ENCODE data around the gene KIF16B.

Gene KIF16B

DNA sequence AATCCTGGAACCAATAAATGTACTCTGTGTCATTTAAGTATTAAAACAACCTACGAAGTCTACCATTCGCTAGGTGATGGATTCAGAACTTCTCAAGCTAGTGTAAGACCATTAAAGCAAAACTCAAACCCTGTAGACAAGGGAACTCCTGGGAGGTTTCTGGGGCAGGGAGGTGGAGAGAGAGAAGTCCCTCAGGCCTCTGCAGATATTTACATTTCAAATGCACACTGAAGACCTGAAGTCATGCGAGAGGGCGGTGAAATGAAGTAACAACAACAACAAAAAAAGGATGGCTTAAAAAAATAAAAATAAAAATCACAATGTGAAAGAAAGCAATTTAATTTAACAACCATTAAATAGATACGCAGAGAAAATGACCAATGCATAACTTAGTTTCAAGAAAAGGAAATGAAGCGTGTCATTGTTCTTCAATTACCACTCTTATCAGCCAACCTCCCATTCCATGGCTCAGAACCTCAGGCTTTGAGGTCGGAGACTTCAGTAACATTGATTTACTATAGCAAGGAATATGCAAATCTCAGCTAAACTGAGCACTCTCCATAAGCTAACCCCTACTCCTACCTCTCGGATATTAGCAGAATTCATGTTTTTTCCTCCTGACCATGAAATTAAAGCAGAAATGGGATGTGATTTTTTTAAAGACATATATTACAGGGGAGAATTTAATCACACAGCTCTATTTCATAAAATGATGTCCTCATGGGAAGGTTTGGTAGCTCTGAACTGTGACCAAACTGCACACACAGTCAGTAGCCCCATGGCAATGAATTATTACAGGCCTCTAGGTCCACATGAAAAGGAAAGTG is 140.6 kb downstream of the KIF16B start:
- DNase-seq (ENCODE audit: low spot score): no peak

DNA sequence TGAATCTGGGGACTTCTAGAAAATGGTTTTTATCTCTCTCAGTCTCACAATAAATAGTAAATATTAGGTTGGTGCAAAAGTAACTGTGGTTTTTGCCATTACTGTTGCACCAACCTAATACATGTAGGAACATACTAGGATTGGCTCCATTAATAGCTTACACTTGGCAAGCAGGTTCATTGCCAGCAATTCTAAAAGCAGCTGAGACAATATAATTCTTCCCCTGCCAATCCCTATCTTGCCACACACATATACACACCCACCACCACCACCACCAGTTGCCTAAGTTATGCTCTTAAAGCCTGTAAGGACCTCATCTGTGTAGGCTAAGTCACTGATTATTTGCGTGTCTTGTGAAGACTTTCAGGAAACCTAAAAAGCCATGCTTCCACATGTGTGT is 145.1 kb downstream of the KIF16B start:
- no peak for DNase-seq (ENCODE audit: low spot score)

DNA sequence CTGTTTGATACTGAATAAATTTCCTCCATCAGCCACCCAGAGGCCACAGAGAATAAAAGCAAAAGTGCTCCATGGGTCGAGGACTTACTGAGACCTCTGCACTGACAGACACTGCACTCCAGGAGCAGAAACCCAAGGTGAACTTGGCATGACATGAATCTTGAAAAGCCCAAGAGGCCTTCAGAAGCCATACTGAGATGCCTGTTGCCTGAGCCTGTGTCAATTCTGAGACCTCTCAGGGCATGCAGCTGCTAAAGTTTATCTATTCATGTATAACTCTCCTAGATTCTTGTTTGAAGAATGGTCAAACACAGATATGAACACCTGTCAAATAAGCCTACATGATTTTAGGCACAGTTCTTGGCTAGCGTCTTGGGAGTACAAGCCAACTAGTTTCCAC is 145.7 kb downstream of the KIF16B start:
- DNase-seq (ENCODE audit: low spot score): no peak

DNA sequence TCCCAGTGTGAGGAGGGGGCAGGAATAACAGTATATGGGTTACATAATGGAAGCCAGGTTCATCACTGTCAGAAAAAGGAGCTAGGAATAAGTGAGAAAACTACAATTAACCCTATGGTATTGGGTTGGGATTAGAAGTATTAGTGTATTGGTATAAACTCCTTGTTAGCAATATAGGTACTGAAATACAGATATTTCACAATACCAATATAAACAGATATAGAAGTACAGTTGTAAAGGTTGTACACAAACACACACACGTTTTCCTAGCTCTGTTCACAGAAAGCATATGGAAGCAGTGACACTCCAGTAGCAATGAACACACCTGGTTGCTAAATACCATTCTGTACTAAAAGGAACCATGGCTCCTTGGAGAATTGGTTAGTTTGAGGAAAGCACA is 148.5 kb downstream of the KIF16B start:
- DNase-seq (ENCODE audit: low spot score): no peak

DNA sequence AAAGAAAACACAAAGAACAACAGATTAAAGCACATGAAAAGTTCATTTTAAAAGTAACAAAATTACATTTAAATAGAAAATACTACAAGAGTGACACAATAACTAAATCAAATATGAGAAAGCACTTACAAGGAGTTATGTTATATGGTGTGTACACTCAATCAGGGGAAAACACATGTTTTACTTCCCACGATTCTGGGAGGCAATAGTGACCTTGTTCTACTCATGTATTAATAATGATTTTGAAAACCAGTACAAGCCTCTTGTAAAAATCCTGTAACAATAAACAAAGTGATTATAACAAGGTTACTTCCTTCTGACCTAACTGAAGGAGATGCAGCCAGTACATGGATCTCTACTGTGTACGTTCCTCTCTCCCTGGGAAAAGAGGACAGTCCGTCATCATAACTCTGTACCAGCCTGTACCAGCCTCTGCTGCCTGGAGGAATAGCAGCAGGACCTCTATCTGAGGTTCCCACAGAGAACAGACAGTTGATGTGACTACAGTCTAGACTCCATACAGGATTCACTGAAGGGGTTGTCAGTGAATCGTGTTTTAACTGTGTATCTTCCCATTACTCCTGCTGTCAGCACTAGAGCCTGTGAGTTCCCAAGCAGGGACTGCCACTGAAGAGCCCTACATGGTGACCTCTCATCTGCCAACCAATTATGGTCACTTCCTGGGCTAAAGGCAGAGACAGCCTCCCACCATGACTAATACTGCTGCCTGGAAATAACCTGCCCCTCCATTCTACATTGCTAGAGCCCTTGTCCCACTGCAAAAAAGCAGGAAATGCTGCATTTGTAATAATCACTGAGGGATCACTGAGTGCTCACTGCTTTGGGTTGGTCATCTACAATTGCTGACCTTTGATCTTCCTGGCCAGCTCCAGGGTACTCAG is 149.7 kb downstream of the KIF16B start:
- DNase-seq (ENCODE audit: low spot score): no peak

DNA sequence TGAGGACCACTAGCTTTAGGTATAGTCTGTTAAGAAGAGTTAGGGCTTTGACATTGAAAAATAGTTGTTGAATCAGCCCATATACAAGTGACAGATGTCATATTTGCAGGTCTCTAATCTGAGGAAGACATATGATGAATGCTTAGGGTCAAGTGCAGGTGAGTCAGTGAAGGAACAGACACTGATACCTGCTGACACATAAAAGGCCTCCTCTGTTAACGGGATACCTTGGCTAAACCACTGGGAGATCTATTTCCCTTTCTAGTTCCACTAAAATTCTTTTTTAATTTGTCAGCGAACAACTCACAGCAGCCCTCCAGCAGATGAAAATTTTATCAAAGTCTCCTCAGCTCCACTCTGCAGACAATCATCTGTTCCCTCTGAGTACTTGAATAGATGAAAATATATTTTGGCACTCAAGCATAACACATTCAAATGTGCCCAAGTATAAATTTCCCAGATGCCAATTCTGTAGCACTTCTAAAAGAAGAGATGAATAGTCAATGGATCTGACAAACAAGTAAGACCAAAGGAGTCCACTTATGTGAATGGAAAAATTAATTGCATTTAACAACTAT is 154.0 kb downstream of the KIF16B start:
- no peak for DNase-seq (ENCODE audit: low spot score)

DNA sequence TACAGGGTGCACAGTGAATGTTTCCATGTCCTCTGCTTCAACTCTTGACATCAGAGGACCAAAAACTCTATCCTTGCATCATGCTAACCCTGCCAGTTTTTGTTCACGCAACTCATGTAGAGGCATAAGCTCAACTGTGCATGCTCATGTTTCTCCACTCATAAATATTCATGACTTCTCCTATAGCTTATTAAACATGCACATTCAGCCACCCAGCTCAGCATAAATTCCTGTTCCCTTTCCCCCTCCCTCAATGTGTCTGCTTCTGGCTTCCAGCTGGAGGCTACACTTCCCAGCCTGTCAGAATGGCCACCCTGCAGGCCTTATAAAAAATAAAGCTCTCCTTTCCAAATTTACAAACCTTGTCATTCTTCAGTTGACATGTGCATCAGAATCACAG is 154.6 kb downstream of the KIF16B start:
- DNase-seq (ENCODE audit: low spot score): no peak

DNA sequence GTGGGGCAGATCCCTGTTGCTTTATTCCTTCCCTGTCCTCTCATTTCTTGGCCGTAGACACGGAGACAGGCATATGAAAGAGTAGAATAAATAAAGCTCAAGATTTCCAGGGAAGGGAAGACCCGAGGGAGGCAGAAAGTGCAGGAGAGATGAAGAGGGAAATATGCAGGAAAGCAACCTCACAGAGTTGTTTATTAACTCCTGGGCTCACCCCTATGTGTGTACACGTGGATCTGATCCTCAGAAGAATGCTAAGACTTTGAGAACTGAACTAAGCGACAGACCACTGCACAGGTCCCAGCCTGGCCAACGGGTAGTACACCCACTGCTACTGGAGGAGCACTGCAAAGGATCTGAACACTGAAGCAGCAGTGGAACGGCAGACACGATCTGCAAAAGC is 156.2 kb downstream of the KIF16B start:
- DNase-seq (ENCODE audit: low spot score): no peak

DNA sequence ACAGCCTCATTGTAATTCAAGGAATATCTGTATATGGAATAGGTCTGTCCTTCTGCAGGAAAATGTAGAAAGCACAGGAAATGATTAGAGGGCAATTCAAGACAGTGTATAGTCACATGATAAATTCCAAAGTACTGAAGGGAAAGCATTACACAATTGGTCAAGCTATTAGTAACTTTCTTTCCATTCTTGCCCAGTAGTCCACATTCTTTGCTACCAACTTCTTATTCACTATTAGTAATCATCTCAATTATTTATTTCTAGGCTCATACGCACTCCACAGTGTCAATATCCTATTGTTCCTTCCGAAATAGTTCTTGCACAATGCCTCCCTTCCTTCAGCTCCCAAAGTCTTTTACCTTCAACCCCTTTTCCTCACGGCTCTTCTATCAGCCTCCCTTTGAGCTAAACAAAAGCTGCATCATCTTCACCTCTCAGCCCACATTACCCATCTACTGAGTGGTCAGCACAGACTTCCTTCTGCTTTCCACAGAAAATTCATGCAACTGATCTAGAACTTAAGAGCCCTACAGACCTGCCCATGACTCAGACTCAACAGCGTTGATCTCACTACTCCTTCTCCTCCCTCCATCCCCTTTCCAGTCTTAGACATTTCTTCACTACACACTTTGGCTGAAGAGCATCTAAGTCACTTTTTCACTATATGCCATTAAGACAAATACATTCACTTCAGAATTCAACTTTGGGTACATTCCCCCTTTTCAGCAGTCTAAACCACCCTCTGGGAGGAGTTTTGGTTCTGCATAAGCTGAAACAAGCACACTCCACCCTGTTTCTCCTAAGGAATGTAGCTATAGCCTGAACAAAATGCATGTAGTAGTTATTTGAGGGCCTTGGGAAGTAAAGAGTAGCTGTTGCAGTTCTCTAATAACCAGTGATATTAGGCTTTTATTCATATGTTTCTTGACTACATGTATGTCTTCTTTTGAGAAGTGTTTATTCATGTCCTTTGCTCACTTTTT is 157.9 kb downstream of the KIF16B start:
- DNase-seq (ENCODE audit: low spot score): no peak

DNA sequence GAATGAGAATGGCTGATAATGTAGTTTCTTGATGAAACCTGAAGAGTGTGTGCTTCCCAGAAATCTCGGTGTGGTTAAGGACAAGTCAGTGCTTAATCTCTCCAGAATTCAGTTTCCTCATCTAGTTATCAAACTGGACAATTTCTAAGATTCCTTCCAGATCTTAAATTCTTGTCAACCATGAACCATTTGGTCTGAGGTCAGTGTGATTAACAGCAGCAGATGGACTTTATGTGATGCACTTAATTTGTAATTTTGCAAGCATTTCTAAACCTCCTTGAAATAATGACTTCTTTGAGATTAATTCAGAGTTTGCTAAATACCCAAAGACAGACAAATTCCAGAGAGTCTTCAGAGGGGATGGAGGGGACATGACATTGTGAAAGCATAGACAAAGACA is 160.3 kb downstream of the KIF16B start:
- no peak for DNase-seq (ENCODE audit: low spot score)

DNA sequence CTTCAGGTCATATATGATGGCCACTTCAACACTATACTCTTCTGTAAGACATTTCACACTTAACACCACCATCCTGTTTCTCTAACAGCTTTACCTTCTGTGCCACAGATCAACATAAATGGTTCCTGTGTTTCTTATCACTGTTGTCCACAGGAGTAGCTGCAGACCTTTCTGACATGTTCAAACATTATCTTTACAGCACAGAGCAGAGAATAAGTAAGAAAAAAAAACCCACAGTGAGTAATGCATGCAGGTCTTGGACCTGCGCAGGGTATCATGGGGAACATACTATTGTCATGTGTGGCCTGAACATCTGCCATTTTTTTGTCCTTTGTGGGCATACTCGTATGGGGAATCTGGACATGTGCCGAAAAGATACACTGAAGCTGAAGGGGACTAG is 161.9 kb downstream of the KIF16B start:
- no peak for DNase-seq (ENCODE audit: low spot score)

DNA sequence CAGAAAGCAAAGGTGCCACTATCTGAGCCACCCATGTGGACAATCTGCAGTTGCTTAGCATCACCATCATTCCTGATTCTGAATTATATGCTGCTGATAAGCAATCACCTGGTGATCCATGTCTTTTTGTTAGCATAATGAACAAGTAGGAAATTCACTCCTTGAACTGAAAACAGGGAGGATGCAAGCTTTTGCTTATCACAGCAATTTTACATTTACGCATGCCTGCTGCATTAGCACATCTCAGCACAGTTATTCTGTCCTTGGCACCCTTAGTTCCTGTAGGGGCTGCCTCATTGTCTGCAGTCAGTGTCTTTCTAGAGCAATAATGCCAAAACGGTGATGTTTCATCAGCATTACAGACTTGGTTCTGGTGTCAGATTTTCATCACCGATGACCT is 162.6 kb downstream of the KIF16B start:
- no peak for DNase-seq (ENCODE audit: low spot score)

DNA sequence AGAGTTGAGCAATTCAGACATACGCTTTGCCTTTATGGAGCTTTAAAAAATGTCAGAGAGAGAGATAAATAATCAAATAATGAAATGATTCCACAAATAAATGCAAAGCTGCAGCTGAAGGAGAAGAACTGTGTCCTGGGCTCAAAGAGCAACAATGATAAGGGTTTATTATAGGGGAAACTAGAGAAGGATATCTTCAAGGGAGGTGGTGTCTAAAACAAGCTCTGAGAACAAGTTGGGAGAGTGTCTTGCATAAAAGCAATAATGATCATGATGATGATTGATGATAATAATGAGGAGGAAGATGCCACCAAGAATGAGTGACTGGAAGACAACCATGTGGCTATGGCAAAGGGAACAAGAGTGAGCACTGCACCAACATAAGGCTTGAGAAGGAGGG is 164.3 kb downstream of the KIF16B start:
- no peak for DNase-seq (ENCODE audit: low spot score)

DNA sequence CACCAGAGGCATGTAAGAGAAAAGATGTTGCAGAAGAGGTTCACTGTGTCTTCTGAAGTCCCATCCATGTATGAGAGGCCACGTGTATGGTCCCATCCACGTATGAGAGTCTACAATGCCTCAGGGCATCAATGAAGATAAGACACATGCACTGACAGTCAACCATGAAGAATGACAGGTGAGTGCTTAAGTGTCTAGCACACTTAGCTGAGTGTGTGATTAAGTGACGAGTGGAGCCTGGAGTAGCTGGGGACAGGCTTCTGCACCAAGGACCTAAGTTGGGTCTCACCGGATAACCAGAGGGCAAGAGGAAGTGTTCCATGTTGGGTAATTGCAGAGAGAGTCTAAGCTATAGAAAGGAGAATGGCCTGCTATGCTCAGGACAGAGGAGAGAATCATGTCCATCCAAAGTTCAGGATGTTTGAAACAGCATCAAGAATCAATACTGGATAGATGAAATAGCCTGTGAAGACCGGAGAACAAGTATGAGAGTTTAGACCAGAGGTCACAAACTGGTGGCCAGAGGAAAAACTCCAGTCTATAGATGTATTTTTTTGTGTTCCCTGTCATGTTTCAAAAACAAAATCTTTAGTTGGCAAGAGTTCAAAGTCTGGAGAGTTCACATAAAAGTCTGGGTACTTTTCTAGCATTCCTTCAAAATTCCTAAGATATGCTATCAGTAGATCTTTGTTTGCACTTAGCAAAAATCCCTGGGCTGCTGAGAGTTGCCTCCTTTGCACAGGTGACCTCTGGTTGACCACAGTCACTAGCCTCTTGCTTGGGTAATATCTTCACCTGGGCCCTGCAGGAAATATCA is 165.8 kb downstream of the KIF16B start:
- no peak for DNase-seq (ENCODE audit: low spot score)

DNA sequence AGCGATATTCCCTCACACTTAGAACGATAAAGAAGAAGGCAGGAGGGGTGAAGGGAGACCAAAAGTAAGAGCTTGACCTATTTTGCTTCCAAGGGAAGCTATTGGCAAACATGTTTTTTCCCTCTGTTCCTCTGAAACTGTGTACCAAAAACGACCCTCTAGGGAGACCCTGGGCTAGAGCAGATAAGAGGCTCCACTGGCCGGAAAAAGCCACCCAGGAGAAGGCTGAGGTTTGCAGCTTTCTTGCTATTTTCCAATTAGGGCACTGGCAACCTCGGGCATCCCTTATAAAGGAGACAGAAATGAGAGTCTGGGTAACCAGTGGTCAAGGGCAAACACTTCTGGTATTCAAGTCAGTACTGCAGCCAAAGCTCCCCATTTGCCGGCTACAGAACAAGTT is 168.0 kb downstream of the KIF16B start:
- no peak for DNase-seq (ENCODE audit: low spot score)

DNA sequence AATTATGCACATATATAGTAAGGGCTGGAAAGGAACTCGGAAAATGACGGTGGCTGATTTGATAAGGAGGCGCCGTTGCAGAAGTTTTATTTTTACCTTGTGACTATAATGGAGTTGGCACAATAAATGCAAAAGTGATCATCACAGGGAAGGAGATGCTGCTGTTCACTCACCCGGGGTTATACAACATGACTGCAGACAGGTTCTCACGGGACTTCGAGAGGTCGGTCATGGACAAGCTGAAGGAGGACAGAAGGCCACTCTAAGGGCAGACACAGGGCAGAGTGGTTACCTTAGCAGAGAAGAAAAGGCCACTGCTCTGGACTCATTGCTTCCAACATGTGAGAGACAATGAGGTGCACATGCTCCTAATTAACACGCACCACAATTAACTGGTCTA is 168.6 kb downstream of the KIF16B start:
- no peak for DNase-seq (ENCODE audit: low spot score)

DNA sequence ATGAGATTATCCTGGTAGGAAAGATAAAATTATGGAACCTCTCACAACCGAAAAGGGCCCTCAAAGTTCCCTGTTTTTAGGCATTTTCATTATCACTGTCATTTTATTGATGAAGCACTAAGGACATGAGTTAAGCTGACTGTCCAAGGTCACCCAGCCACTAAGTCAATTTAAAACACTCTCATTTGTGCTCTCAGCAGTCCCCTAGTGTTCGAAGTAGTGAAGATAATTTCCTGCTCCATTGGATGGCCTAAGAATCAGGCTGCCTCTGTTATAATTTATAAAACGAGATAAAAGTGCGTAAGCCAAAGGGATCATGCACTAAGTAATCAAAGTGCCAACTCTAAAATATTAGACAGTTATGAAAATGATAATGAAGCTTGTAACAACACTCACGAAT is 169.1 kb downstream of the KIF16B start:
- no peak for DNase-seq (ENCODE audit: low spot score)

DNA sequence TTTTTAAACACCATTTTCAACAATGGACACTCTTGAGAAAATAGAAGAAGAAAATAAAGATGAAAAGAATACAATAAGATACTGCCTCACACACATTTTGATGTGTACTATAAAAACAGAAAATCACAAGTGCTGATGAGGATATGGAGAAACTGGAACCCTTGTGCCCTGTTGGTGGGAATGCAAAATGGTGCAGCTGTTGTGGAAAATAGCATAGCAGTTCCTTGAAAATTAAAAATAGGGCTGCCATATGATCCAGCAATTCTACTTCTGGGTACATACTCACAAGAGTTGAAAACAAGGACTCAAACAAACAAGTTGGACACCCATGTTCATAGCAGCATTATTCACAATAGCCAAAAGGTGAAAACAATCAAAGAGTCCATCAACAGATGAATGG is 173.0 kb downstream of the KIF16B start:
- no peak for DNase-seq (ENCODE audit: low spot score)

DNA sequence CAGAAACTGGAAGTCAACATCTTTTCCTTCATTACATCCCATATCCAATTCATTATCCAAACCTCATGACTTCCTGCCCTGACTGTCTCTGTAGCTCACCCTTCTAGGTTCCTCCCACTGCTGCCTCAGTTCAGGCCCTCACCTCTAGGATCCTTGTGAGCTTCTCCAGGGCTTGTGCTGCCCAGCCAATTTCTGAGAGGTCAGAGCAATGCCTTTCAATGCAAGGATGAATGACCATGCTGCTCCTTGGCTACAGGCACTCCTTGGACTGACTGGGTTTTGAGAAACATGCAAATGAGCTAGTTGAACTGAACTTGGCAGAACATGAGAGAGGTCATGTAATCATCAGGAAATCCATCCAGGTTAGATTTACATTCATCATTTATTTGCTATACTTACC is 173.4 kb downstream of the KIF16B start:
- DNase-seq (ENCODE audit: low spot score): no peak

DNA sequence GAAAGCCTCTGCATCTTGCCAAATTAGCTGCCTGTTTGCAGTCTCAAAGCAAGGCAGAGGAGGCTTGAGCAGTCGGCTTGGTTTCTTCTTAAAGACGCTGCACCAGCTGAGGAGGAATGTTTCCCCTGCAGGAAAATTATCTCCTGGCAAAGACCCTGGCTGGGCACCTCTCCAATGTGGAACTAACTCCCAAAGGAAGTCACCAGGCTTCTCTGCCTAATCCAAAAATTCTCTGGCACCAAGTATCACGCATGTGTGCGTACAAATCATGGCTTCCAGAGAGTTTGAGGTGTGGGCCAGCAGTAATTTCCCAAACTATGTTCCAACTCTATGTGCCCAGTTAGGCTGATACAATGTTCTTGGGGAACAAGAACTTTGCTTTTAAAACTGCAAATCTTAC is 176.2 kb downstream of the KIF16B start:
- no peak for DNase-seq (ENCODE audit: low spot score)
